GM06990 (cell line): ENCODE measurements around the gene HDDC2.
"Not testable (repeated sequence)": the region's sequence is repeated elsewhere in the genome, so short reads cannot be mapped to it uniquely, and the experiment has no call there.

Experiments
- DNase-seq: peaks from one replicate; pipeline ENCODE4 v3.0.0-alpha.2; 2011; ENCODE audit not compliant: insufficient read length; ENCODE audit errors: extremely low read depth
- H3K27me3 ChIP-seq: replicated peaks from 2 replicates; pipeline ENCODE4 v1.6.0; 2011; ENCODE audit warnings: low read length; ENCODE audit not compliant: control insufficient read depth, insufficient read depth
- H3K36me3 ChIP-seq: 2 replicates; pipeline ENCODE4 v1.5.1; 2011; ENCODE audit warnings: low read length; ENCODE audit not compliant: control insufficient read depth, insufficient read depth
- H3K4me3 ChIP-seq: replicated peaks from 2 replicates; pipeline ENCODE4 v1.5.1; 2011; ENCODE audit warnings: low read depth, mild to moderate bottlenecking, control low read depth, low read length
- CTCF ChIP-seq: IDR thresholded peaks from 2 replicates; pipeline ENCODE4 v1.5.1; 2011; ENCODE audit warnings: low read length, control low read depth, mild to moderate bottlenecking, inconsistent platforms; ENCODE audit not compliant: insufficient read depth, poor library complexity, severe bottlenecking

Gene HDDC2

DNA sequence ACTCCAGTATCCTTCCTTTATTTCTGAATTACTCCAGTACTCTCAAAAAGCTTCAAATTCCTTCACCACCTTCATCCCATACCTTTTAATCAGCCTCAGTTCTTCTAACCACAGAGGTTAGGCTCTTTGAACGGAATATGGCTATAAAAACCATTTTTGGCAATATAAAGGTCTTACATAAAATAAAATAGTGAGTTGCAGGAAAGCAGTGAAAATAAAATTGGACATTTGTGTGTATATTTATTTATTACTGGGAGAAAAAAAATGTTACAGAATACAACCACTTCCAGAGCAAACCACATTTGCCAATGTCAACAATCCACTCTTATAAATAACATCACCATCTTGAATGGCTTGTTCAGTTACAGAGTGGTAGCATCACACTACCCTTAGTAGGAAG, 7.7 kb downstream of the HDDC2 start:
- DNase-seq, result no peak
- H3K27me3 ChIP-seq, result no peaks in the 10 kb centered on the region
- peaks cover 5% of the 10 kb centered on the region for H3K36me3 ChIP-seq
- TF ChIP-seq CTCF, result no peak
- no peak overlapping the region for H3K4me3 ChIP-seq

- peaks cover 5% of the 10 kb centered on the region for H3K36me3 ChIP-seq
- TF ChIP-seq CTCF, result no peak
Observed at GRCh38 chr6:125293587-125293986, 8.2 kb downstream of the HDDC2 start.

DNA sequence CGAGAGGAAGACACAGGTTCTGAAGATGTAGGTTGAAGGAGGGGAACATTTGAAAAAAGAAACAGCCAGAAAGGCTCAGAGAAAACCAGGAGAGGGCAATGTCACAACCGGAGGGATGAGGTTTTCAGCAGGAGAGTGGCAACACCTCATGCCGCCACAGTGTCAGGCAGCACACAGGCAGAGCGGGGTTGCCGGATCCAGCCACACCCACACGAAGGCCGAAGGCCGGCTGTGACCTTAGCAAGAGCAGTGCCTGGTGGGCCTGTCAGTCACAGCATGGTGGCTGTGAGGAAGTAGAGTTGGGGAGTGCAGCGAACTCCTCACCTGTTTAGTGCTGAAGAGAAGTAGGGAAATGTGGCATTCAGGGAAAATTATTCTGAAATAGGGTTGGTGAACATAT, 14.0 kb downstream of the HDDC2 start:
- H3K27me3 ChIP-seq, result no peaks in the 10 kb centered on the region
- H3K36me3 ChIP-seq, result peaks cover 7% of the 10 kb centered on the region
- H3K4me3 ChIP-seq, result no peak overlapping the region
- no peak for DNase-seq
- TF ChIP-seq CTCF, result no peak

More at GRCh38 chr6:125293587-125293986, 8.2 kb downstream of the HDDC2 start:
- H3K4me3 ChIP-seq, result no peak overlapping the region
- H3K27me3 ChIP-seq, result no peaks in the 10 kb centered on the region
- DNase-seq, result no peak

- H3K36me3 ChIP-seq, result peaks cover 2% of the 10 kb centered on the region
- TF ChIP-seq CTCF, result no peak
- H3K27me3 ChIP-seq, result no peaks in the 10 kb centered on the region
- DNase-seq, result no peak
- no peak overlapping the region for H3K4me3 ChIP-seq
Observed at GRCh38 chr6:125285936-125286335, 15.8 kb downstream of the HDDC2 start.

- no peak overlapping the region for H3K4me3 ChIP-seq
- no peak for DNase-seq
- no peaks in the 10 kb centered on the region for H3K27me3 ChIP-seq
- TF ChIP-seq CTCF, result no peak
- peaks cover 5% of the 10 kb centered on the region for H3K36me3 ChIP-seq
Observed at GRCh38 chr6:125285353-125285752, 16.4 kb downstream of the HDDC2 start.

- not testable (repeated sequence) for H3K4me3 ChIP-seq, H3K36me3 ChIP-seq, DNase-seq, H3K27me3 ChIP-seq
Observed at GRCh38 chr6:125282470-125282869, 19.3 kb downstream of the HDDC2 start.

- not testable (repeated sequence) for DNase-seq, H3K4me3 ChIP-seq, H3K36me3 ChIP-seq, H3K27me3 ChIP-seq
Observed at GRCh38 chr6:125280370-125281035, 21.3 kb downstream of the HDDC2 start.
